ENCODE results near the gene MATCAP1. TPM values are rescaled to one million over a fixed set of nuclear protein-coding genes. Genes with fewer than 3 reads are reported as not detected.

The MATCAP1 gene
- polyA plus RNA-seq, 4 donors, result 15.7 to 19.0 (median 18.2) TPM

DNA sequence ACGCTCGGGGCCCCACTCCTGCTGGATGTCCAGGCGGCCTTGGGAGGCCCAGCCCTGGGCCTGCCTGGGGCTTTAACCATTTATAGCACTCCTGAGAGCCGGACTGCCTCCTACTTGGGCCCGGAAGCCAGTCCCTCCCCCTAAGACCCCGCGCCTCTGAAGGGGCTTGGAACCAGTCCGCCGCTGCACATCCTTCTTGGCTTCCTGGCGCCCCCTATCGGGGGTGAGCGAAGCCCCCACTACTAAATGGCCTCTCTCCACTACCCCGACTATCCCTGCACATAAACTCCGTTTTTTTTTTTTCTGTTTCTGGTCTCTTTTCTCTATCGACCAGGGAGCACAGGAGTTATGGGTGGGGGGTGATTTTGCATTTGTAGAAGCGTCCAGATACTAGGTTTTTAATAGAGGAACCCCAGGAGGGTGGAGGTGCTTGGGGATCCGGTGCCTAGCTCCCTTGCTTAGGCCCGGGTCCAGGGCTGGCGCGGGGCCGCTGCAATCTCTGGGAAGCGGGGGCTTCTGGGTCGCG is 14.1 kb downstream of the MATCAP1 start:
- WGBS, 3 donors, result 6 to 16% (median 14%) methylated on average over 23 to 24 of the region's 24 CpGs
- Histone ChIP-seq H3K4me3 (ENCODE audit: low read depth in 1 of 3, low read length in 3 of 3) (peak overlapping the region in 2 of 3 donors; percentile 3 to 20), H3K4me1 (ENCODE audit: control insufficient read depth in 3 of 3, insufficient read depth in 2 of 3, low read depth in 1 of 3, low read length in 2 of 3) (peaks cover 0 to 52% (median 18%) of the 10 kb centered on the region in 3 donors), H3K9me3 (ENCODE audit: control insufficient read depth in 2 of 2, insufficient read depth in 1 of 2, low read depth in 1 of 2, low read length in 1 of 2) (no peaks in the 10 kb centered on the region), H3K36me3 (ENCODE audit: control insufficient read depth in 3 of 3, insufficient read depth in 2 of 3, low read depth in 1 of 3, low read length in 3 of 3) (no peaks in the 10 kb centered on the region), H3K27me3 (ENCODE audit: control insufficient read depth in 3 of 3, insufficient read depth in 3 of 3, low read length in 3 of 3) (peaks cover 7 to 98% (median 10%) of the 10 kb centered on the region in 3 donors), H3K27ac (ENCODE audit: low read depth in 1 of 3, low read length in 2 of 3) (peak overlapping the region in 2 of 3 donors; percentile 32 to 66)
- DNase-seq (peak in 1 of 2 donors; percentile 41), FAIRE-seq (no peak)

DNA sequence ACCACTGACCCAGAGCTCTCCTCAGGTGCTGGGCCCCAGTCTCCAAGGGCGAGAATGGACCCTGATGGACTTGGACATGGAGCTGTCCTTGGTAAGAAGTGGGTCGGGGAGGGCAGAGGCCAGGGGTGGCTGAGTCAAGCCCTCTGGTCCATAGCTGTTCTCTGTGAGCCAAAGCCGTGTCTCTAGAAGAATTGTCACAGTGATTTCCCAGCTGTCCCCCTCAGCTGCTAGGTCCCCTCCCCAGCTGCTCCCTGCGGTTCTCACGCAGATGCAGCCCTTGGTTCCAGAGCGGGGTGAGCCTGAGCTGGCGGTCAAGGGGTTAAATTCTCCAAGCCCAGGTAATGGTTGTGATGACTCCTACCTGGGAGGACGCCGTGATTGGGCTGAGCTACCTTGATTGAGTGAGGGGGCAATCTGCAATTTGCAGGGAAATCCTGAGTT is 14.7 kb downstream of the MATCAP1 start:
- Histone ChIP-seq H3K9me3 (ENCODE audit: control insufficient read depth in 2 of 2, insufficient read depth in 1 of 2, low read depth in 1 of 2, low read length in 1 of 2) (no peaks in the 10 kb centered on the region), H3K4me3 (ENCODE audit: low read depth in 1 of 3, low read length in 3 of 3) (no peak overlapping the region), H3K36me3 (ENCODE audit: control insufficient read depth in 3 of 3, insufficient read depth in 2 of 3, low read depth in 1 of 3, low read length in 3 of 3) (no peaks in the 10 kb centered on the region), H3K27me3 (ENCODE audit: control insufficient read depth in 3 of 3, insufficient read depth in 3 of 3, low read length in 3 of 3) (peaks cover 10 to 97% (median 13%) of the 10 kb centered on the region in 3 donors), H3K27ac (ENCODE audit: low read depth in 1 of 3, low read length in 2 of 3) (no peak overlapping the region), H3K4me1 (ENCODE audit: control insufficient read depth in 3 of 3, insufficient read depth in 2 of 3, low read depth in 1 of 3, low read length in 2 of 3) (peaks cover 0 to 52% (median 24%) of the 10 kb centered on the region in 3 donors)
- FAIRE-seq, result no peak
- no peak for DNase-seq
- 52 to 67% (median 56%) methylated on average over 9 of the region's 9 CpGs for WGBS, 3 donors

DNA sequence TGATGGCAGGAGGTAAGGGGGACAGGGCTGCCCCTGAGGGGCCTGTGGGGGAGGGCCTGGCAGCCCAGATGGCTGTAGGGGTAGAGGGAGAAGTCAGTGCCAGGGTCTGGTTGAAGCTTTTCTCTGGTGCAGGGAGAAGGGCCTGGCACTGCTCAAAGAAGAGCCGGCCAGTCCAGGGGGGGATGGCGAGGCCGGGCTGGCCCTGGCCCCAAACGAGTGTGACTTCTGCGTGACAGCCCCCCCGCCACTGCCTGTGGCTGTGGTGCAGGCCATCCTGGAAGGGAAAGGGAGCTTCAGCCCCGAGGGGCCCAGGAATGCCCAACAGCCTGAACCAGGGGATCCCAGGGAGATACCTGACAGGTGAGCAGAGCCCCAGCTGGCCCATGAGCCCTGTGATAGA is 16.2 kb downstream of the MATCAP1 start:
- Histone ChIP-seq H3K9me3 (ENCODE audit: control insufficient read depth in 2 of 2, insufficient read depth in 1 of 2, low read depth in 1 of 2, low read length in 1 of 2) (no peaks in the 10 kb centered on the region), H3K27ac (ENCODE audit: low read depth in 1 of 3, low read length in 2 of 3) (no peak overlapping the region), H3K4me3 (ENCODE audit: low read depth in 1 of 3, low read length in 3 of 3) (no peak overlapping the region), H3K36me3 (ENCODE audit: control insufficient read depth in 3 of 3, insufficient read depth in 2 of 3, low read depth in 1 of 3, low read length in 3 of 3) (no peaks in the 10 kb centered on the region), H3K27me3 (ENCODE audit: control insufficient read depth in 3 of 3, insufficient read depth in 3 of 3, low read length in 3 of 3) (peaks cover 10 to 97% (median 13%) of the 10 kb centered on the region in 3 donors), H3K4me1 (ENCODE audit: control insufficient read depth in 3 of 3, insufficient read depth in 2 of 3, low read depth in 1 of 3, low read length in 2 of 3) (peaks cover 4 to 50% (median 28%) of the 10 kb centered on the region in 3 donors)
- FAIRE-seq, result no peak
- DNase-seq, result no peak
- WGBS, 3 donors, result 85 to 93% (median 89%) methylated on average over 6 to 7 of the region's 7 CpGs

DNA sequence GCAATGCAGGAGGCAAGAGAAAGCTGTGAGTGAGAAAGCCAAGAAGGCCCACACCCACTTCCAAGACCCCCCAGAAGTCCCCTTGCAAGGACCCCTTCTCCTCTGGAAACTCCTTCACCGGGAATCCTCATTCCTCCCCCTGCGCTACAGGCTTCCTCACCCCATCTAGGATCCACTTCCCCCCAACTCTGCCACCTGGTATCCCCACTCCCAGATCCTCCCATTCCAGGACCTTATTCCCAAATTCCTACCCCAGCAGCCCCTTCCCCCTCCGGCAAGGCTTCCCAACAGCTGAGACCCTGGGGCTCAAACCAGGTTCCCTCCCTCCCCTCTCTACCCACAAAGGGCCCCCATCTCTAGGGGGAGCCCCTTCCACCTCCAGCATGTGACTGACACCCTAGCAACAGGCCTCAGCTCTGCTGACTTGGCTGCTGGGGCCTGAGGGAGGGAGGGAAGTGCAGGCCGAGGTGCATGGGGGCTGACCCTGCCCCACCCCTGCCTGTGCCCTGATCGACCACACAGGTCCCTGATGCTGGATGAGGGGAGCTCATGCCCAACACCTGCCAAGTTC is 17.1 kb downstream of the MATCAP1 start:
- Histone ChIP-seq H3K36me3 (ENCODE audit: control insufficient read depth in 3 of 3, insufficient read depth in 2 of 3, low read depth in 1 of 3, low read length in 3 of 3) (no peaks in the 10 kb centered on the region), H3K4me1 (ENCODE audit: control insufficient read depth in 3 of 3, insufficient read depth in 2 of 3, low read depth in 1 of 3, low read length in 2 of 3) (peaks cover 4 to 54% (median 28%) of the 10 kb centered on the region in 3 donors), H3K27ac (ENCODE audit: low read depth in 1 of 3, low read length in 2 of 3) (no peak overlapping the region), H3K27me3 (ENCODE audit: control insufficient read depth in 3 of 3, insufficient read depth in 3 of 3, low read length in 3 of 3) (peaks cover 10 to 97% (median 13%) of the 10 kb centered on the region in 3 donors), H3K9me3 (ENCODE audit: control insufficient read depth in 2 of 2, insufficient read depth in 1 of 2, low read depth in 1 of 2, low read length in 1 of 2) (no peaks in the 10 kb centered on the region), H3K4me3 (ENCODE audit: low read depth in 1 of 3, low read length in 3 of 3) (no peak overlapping the region)
- 79 to 81% (median 80%) methylated on average over 5 of the region's 5 CpGs for WGBS, 3 donors
- no peak for DNase-seq
- FAIRE-seq, result no peak

DNA sequence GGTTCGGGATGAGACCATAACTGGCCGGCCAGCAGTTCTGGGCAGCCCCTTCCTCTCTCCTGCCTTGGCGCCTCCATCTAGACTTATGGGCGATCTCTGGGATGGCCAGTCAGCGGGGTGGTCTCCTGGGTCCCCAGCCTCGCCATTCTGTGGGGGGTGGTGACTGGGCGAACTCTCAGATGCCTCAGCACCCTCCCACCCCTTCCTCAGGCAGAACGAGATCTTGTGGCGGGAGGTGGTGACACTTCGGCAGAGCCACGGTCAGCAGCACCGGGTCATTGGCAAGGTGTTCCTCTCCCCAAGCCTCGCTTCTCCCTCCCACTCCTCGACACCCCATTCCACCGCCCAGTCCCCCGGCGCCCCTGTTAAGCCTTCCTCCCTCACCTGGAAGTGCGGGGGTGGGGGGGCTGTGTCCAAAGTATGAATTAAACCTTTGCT is 17.6 kb downstream of the MATCAP1 start:
- WGBS, 3 donors, result 23 to 40% (median 30%) methylated on average over 10 to 18 of the region's 18 CpGs
- Histone ChIP-seq H3K4me3 (ENCODE audit: low read depth in 1 of 3, low read length in 3 of 3) (no peak overlapping the region), H3K9me3 (ENCODE audit: control insufficient read depth in 2 of 2, insufficient read depth in 1 of 2, low read depth in 1 of 2, low read length in 1 of 2) (no peaks in the 10 kb centered on the region), H3K27ac (ENCODE audit: low read depth in 1 of 3, low read length in 2 of 3) (no peak overlapping the region), H3K4me1 (ENCODE audit: control insufficient read depth in 3 of 3, insufficient read depth in 2 of 3, low read depth in 1 of 3, low read length in 2 of 3) (peaks cover 4 to 57% (median 28%) of the 10 kb centered on the region in 3 donors), H3K36me3 (ENCODE audit: control insufficient read depth in 3 of 3, insufficient read depth in 2 of 3, low read depth in 1 of 3, low read length in 3 of 3) (no peaks in the 10 kb centered on the region), H3K27me3 (ENCODE audit: control insufficient read depth in 3 of 3, insufficient read depth in 3 of 3, low read length in 3 of 3) (peaks cover 10 to 97% (median 13%) of the 10 kb centered on the region in 3 donors)
- DNase-seq, result no peak
- FAIRE-seq, result no peak

DNA sequence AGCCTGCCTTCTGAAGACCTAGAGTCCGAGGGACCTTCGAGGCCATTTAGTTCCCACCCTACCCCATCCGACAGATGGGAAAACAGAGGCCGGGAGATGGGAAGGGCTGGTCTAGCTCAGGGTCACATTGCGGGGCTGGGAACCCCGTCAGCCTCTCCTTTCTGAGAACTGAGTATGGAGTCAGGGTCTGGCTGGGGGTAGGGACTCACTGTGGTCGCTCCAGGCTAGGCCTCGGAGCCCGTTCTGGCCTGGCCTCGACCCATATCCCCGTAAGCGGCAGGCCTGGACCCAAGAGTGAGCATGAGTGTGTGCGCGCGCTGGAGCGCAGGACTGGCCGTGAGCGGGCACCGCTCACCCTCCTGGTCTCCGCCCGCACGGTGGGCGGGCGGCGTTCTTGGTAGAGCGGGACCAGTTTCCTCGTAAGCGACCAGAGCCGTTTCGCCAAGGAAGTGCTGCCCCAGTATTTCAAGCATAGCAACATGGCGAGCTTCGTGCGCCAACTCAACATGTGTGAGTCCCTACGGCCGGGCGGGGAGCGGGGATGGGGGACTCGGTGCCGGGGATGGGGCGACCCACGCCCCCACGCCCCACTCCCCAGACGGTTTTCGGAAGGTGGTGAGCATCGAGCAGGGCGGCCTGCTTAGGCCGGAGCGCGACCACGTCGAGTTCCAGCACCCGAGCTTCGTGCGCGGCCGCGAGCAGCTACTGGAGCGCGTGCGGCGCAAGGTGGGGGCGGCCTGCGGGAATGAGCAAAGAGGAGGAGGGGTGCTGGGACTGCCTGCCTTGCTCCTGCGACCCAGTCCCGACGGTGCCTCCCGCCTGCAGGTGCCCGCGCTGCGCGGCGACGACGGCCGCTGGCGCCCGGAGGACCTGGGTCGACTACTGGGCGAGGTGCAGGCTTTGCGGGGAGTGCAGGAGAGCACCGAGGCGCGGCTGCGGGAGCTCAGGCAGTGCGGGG is 18.4 kb downstream of the MATCAP1 start:
- Histone ChIP-seq H3K27ac (ENCODE audit: low read depth in 1 of 3, low read length in 2 of 3) (no peak overlapping the region), H3K27me3 (ENCODE audit: control insufficient read depth in 3 of 3, insufficient read depth in 3 of 3, low read length in 3 of 3) (peaks cover 10 to 92% (median 13%) of the 10 kb centered on the region in 3 donors), H3K4me1 (ENCODE audit: control insufficient read depth in 3 of 3, insufficient read depth in 2 of 3, low read depth in 1 of 3, low read length in 2 of 3) (peaks cover 4 to 52% (median 28%) of the 10 kb centered on the region in 3 donors), H3K36me3 (ENCODE audit: control insufficient read depth in 3 of 3, insufficient read depth in 2 of 3, low read depth in 1 of 3, low read length in 3 of 3) (no peaks in the 10 kb centered on the region), H3K4me3 (ENCODE audit: low read depth in 1 of 3, low read length in 3 of 3) (no peak overlapping the region), H3K9me3 (ENCODE audit: control insufficient read depth in 2 of 2, insufficient read depth in 1 of 2, low read depth in 1 of 2, low read length in 1 of 2) (no peaks in the 10 kb centered on the region)
- DNase-seq (peak in 1 of 2 donors; percentile 62), FAIRE-seq (no peak)
- 6 to 13% (median 9%) methylated on average over 77 to 85 of the region's 85 CpGs for WGBS, 3 donors

DNA sequence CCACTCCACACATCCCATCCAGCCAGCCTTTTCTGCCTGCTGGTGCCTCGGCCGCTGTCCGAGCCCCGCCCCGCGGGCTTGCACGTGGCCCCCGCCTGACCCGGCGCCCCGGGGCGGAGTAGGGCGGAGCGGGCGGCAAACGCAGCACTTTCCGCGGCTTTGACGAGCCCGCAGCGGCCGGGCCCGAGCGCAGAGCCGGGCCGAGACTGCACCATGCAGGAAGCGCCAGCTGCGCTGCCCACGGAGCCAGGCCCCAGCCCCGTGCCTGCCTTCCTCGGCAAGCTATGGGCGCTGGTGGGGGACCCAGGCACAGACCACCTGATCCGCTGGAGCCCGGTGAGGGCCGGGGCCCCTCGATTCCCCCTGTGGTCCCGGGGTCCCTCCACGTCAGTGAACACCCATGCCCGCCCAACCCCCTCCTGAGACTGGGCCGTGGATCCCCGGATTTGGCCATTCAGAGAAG is 19.1 kb downstream of the MATCAP1 start, which contains the start of gene HSF4:
HSF4 (plus strand) TSS at position 147 of the 463 bp plus-strand sequence; CDS start at position 214, 67 bp downstream.
- Histone ChIP-seq H3K4me3 (ENCODE audit: low read depth in 1 of 3, low read length in 3 of 3) (peak within 1 kb of the TSS in 2 of 3 donors; percentile 23), H3K4me1 (ENCODE audit: control insufficient read depth in 3 of 3, insufficient read depth in 2 of 3, low read depth in 1 of 3, low read length in 2 of 3) (peaks cover 4 to 49% (median 22%) of the 10 kb centered on the region in 3 donors), H3K9me3 (ENCODE audit: control insufficient read depth in 2 of 2, insufficient read depth in 1 of 2, low read depth in 1 of 2, low read length in 1 of 2) (no peaks in the 10 kb centered on the region), H3K27ac (ENCODE audit: low read depth in 1 of 3, low read length in 2 of 3) (no peak within 1 kb of the TSS), H3K36me3 (ENCODE audit: control insufficient read depth in 3 of 3, insufficient read depth in 2 of 3, low read depth in 1 of 3, low read length in 3 of 3) (no peaks in the 10 kb centered on the region), H3K27me3 (ENCODE audit: control insufficient read depth in 3 of 3, insufficient read depth in 3 of 3, low read length in 3 of 3) (peaks cover 10 to 90% (median 13%) of the 10 kb centered on the region in 3 donors)
- DNase-seq, result peak; percentile 61 to 71
- FAIRE-seq, result no peak
- 1 to 2% (median 2%) methylated on average over 34 to 41 of the region's 41 CpGs for WGBS, 3 donors

Measured in small intestine (tissue), 7 donors.